Fibroblast of the aortic adventitia (primary cell): Measurements from ENCODE around the gene LRP1B. TPM values are rescaled to one million over a fixed set of nuclear protein-coding genes. Genes with fewer than 3 reads are reported as not detected.

Experiments used
- DNase-seq: peaks from one replicate; pipeline ENCODE4 v3.0.0-alpha.2; 2010; ENCODE audit warnings: low read depth
- H3K4me3 ChIP-seq: 2 replicates; pipeline ENCODE4 v1.5.1; 2011; ENCODE audit warnings: low read depth, mild to moderate bottlenecking, control low read depth, low read length, moderate library complexity
- CTCF ChIP-seq: IDR thresholded peaks from 2 replicates; pipeline ENCODE4 v1.5.1; 2011; ENCODE audit warnings: mild to moderate bottlenecking, low read length, control low read depth, inconsistent platforms; ENCODE audit not compliant: insufficient read depth
- total RNA-seq: library from RNA; depleted of rRNA; stranded (reverse); fragments of >200 nt; gene quantifications from 2 replicates; pipeline ENCODE4 v1.2.3, GENCODE V29; 2012; ENCODE audit warnings: low replicate concordance

Gene LRP1B
- total RNA-seq, 1 donor: 0.36 TPM

GRCh38 chr2:142052220-142052863, 78.5 kb downstream of the LRP1B start:
- no peak overlapping the region for H3K4me3 ChIP-seq
- no peak for TF ChIP-seq CTCF
- no peak for DNase-seq

- DNase-seq: no peak
- H3K4me3 ChIP-seq: no peak overlapping the region
- TF ChIP-seq CTCF: no peak
Measured at GRCh38 chr2:142048581-142048980, 82.2 kb downstream of the LRP1B start.

GRCh38 chr2:142045641-142046040, 85.2 kb downstream of the LRP1B start:
- TF ChIP-seq CTCF: no peak
- no peak for DNase-seq
- no peak overlapping the region for H3K4me3 ChIP-seq

DNA sequence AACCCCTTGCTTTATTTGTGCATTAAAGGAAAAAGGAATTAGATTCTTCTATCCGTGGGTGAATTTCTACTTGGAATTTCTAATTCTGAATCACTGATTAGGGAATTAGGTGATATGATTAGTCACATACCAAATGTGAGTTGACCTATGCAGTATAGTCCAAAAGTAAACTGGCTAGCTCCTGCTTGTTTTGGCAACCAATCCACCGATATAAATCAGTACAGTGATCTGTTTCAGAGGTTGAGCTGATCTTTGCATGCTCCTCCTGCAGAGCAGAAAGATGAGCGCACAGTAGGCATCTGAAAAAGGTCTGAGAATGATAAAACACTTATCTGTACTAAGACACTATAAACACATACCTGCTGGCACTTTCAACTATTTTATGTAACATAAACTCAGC, 86.6 kb downstream of the LRP1B start:
- no peak for TF ChIP-seq CTCF
- DNase-seq: no peak
- H3K4me3 ChIP-seq: no peak overlapping the region

GRCh38 chr2:142042536-142043199, 88.1 kb downstream of the LRP1B start:
- TF ChIP-seq CTCF: no peak
- H3K4me3 ChIP-seq: no peak overlapping the region
- no peak for DNase-seq

- TF ChIP-seq CTCF: no peak
- no peak for DNase-seq
- H3K4me3 ChIP-seq: no peak overlapping the region
Measured at GRCh38 chr2:142041996-142042395, 88.8 kb downstream of the LRP1B start.
